Measurements from ENCODE around the gene LMAN1L.

GRCh38 chr15:74778599-74778970 is 34.0 kb upstream of the LMAN1L start:
- TF ChIP-seq CTCF (IDR thresholded peaks at IDR 0.05): no peak
- TF ChIP-seq POLR2A (IDR thresholded peaks at IDR 0.05): no peak
